Measurements from ENCODE around the gene FAM180A. TPM values are rescaled to one million over a fixed set of nuclear protein-coding genes. Genes with fewer than 3 reads are reported as not detected.

Gene FAM180A
- total RNA-seq, 1 experiment from 2014 or later, result not detected

DNA sequence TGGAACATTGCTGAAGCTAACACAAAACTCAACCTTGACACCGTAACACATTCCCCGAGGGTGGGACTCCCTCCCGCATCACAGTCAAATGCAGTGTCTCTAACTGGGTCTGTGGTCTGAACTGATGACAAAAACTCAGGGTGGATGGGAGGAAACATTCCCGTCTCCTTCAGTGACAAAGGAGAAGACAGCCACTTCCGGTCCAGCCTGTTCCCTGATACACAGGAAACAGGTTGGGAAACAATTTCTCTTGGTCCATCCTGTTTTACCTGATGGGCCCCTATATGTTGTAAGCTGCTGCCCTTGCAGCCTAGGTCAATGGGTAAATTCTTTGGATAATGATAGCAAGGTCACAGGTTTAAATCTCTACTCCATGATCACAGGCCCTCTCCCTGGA, 41.0 kb downstream of the FAM180A start:
- no peaks in the 10 kb centered on the region for H3K27me3 ChIP-seq (ENCODE audit: control insufficient read depth, insufficient read depth, low read length)
- no peaks in the 10 kb centered on the region for H3K9me3 ChIP-seq (ENCODE audit: control insufficient read depth, insufficient read depth, low read depth, low read length)
- in situ Hi-C loops (cut with HindIII; ENCODE audit: low pct_unique_long_range_greater_than_20kb, low sequenced_read_pairs), result no loop called here
- no TSS peak for BruUV-seq (replicated peaks)
- H3K27ac ChIP-seq (ENCODE audit: low read length), result no peak overlapping the region
- no peak for DNase-seq (ENCODE audit: low read depth, low spot score)
- ChIA-PET POLR2A (no interaction called here), CTCF (no interaction called here)
- ATAC-seq, result no peak
- no peak overlapping the region for H3K4me3 ChIP-seq (ENCODE audit: low read depth in 2 of 2, low read length in 2 of 2)
- intact Hi-C loops (cut with micrococcal nuclease; ENCODE audit: unreplicated experiment), result no loop called here
- H3K4me1 ChIP-seq (ENCODE audit: control insufficient read depth, insufficient read depth, low read length), result no peaks in the 10 kb centered on the region
- H3K36me3 ChIP-seq (ENCODE audit: control insufficient read depth, insufficient read depth, low read length), result no peaks in the 10 kb centered on the region
- TF ChIP-seq POLR2AphosphoS5 (IDR thresholded peaks at IDR 0.05; ENCODE audit: low read depth, low read length), result no peak
- TF ChIP-seq, protein P1, sequence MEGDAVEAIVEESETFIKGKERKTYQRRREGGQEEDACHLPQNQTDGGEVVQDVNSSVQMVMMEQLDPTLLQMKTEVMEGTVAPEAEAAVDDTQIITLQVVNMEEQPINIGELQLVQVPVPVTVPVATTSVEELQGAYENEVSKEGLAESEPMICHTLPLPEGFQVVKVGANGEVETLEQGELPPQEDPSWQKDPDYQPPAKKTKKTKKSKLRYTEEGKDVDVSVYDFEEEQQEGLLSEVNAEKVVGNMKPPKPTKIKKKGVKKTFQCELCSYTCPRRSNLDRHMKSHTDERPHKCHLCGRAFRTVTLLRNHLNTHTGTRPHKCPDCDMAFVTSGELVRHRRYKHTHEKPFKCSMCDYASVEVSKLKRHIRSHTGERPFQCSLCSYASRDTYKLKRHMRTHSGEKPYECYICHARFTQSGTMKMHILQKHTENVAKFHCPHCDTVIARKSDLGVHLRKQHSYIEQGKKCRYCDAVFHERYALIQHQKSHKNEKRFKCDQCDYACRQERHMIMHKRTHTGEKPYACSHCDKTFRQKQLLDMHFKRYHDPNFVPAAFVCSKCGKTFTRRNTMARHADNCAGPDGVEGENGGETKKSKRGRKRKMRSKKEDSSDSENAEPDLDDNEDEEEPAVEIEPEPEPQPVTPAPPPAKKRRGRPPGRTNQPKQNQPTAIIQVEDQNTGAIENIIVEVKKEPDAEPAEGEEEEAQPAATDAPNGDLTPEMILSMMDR (IDR thresholded peaks at IDR 0.05), result no peak
- TF ChIP-seq, protein P2, sequence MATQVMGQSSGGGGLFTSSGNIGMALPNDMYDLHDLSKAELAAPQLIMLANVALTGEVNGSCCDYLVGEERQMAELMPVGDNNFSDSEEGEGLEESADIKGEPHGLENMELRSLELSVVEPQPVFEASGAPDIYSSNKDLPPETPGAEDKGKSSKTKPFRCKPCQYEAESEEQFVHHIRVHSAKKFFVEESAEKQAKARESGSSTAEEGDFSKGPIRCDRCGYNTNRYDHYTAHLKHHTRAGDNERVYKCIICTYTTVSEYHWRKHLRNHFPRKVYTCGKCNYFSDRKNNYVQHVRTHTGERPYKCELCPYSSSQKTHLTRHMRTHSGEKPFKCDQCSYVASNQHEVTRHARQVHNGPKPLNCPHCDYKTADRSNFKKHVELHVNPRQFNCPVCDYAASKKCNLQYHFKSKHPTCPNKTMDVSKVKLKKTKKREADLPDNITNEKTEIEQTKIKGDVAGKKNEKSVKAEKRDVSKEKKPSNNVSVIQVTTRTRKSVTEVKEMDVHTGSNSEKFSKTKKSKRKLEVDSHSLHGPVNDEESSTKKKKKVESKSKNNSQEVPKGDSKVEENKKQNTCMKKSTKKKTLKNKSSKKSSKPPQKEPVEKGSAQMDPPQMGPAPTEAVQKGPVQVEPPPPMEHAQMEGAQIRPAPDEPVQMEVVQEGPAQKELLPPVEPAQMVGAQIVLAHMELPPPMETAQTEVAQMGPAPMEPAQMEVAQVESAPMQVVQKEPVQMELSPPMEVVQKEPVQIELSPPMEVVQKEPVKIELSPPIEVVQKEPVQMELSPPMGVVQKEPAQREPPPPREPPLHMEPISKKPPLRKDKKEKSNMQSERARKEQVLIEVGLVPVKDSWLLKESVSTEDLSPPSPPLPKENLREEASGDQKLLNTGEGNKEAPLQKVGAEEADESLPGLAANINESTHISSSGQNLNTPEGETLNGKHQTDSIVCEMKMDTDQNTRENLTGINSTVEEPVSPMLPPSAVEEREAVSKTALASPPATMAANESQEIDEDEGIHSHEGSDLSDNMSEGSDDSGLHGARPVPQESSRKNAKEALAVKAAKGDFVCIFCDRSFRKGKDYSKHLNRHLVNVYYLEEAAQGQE (IDR thresholded peaks at IDR 0.05; ENCODE audit: insufficient read depth in 1 of 2, low read depth in 2 of 2, low read length in 1 of 2), result no peak
- no peak for TF ChIP-seq TCF7L2 (IDR thresholded peaks at IDR 0.05; ENCODE audit: low read depth, low read length)
- no peak for TF ChIP-seq SIN3A (IDR thresholded peaks at IDR 0.05; ENCODE audit: borderline replicate concordance, insufficient read depth, low read depth, low read length)

DNA sequence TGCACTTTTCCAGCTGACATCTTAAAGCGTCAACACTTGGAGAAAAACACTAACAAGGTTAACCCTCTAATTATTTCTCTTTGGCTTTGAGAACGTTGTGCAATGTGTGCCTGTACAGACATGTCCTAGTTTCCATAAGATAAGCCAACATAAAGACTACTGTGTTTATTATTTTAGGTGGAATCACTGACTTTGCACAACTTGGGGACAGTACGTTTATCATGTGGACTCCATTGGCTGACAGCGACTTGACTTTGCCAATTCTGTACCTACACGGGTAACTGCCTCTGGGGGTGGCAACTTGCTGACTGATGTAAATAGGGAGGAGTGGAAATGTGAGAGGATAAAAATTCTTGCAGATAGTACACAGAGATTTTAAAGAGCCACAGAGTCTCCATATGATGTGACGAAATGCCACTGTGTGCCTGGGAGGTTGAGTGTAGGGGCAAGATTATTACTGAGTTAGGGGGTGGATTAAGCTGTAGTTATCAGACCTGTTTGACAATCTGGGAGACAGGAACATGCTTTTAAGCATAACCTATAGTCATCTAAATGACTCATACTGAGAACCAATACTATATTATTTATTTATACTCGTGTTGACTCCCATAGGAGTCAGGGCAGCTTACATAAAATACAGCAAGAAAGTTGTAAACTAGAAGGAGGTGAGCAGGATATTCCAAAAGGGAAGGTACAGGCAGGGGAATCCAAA, 41.6 kb downstream of the FAM180A start:
- Histone ChIP-seq H3K4me1 (ENCODE audit: control insufficient read depth, insufficient read depth, low read length) (no peaks in the 10 kb centered on the region), H3K4me3 (ENCODE audit: low read depth in 2 of 2, low read length in 2 of 2) (no peak overlapping the region), H3K27ac (ENCODE audit: low read length) (no peak overlapping the region), H3K9me3 (ENCODE audit: control insufficient read depth, insufficient read depth, low read depth, low read length) (no peaks in the 10 kb centered on the region), H3K36me3 (ENCODE audit: control insufficient read depth, insufficient read depth, low read length) (no peaks in the 10 kb centered on the region), H3K27me3 (ENCODE audit: control insufficient read depth, insufficient read depth, low read length) (no peaks in the 10 kb centered on the region)
- no peak for TF ChIP-seq TCF7L2 (IDR thresholded peaks at IDR 0.05; ENCODE audit: low read depth, low read length)
- no peak for TF ChIP-seq SIN3A (IDR thresholded peaks at IDR 0.05; ENCODE audit: borderline replicate concordance, insufficient read depth, low read depth, low read length)
- TF ChIP-seq, protein P2 (IDR thresholded peaks at IDR 0.05; ENCODE audit: insufficient read depth in 1 of 2, low read depth in 2 of 2, low read length in 1 of 2), result no peak
- TF ChIP-seq, protein P1 (IDR thresholded peaks at IDR 0.05), result no peak
- no peak for TF ChIP-seq POLR2AphosphoS5 (IDR thresholded peaks at IDR 0.05; ENCODE audit: low read depth, low read length)
- ATAC-seq, result no peak
- BruUV-seq (replicated peaks), result no TSS peak
- intact Hi-C loops (cut with micrococcal nuclease; ENCODE audit: unreplicated experiment), result no loop called here
- ChIA-PET POLR2A (no interaction called here), CTCF (no interaction called here)
- in situ Hi-C loops (cut with HindIII; ENCODE audit: low pct_unique_long_range_greater_than_20kb, low sequenced_read_pairs), result no loop called here
- DNase-seq (ENCODE audit: low read depth, low spot score), result no peak

Measured in Panc1 (cell line).